HL-60 (cell line): ENCODE results near the gene SLITRK5.
A peak's percentile ranks its signal among the peaks of the same experiment; 100 is the strongest.

ENCODE experiments used
- DNase-seq, 2 experiments: peaks; one replicate each; pipeline ENCODE4 v3.0.0-alpha.2; 2010 to 2020; ENCODE audit warnings: low read depth in 1 of 2, low spot score in 1 of 2
- H3K27ac ChIP-seq: fragments of 250-450 bp; sonication (Bioruptor Pico); replicated peaks from 2 replicates; pipeline ENCODE4 v1.5.1; 2020; ENCODE audit warnings: mild to moderate bottlenecking, moderate library complexity
- H3K27me3 ChIP-seq: fragments of 250-450 bp; sonication (Bioruptor Pico); 2 replicates; pipeline ENCODE4 v1.5.1; 2021; ENCODE audit warnings: mild to moderate bottlenecking, moderate library complexity; ENCODE audit not compliant: insufficient read depth, poor library complexity, severe bottlenecking
- H3K4me3 ChIP-seq: replicated peaks from 2 replicates; pipeline ENCODE4 v1.5.1; 2011; ENCODE audit warnings: mild to moderate bottlenecking, control low read depth, low read length; ENCODE audit not compliant: insufficient read depth
- CTCF ChIP-seq: IDR thresholded peaks from one replicate; pipeline ENCODE4 v1.5.1; 2011; ENCODE audit warnings: low read length, control low read depth, inconsistent platforms; ENCODE audit not compliant: insufficient read depth
- GABPA ChIP-seq: IDR thresholded peaks from 2 replicates; pipeline ENCODE4 v1.6.1; 2012; ENCODE audit warnings: low read depth
- POLR2AphosphoS5 ChIP-seq: IDR thresholded peaks from 2 replicates; pipeline ENCODE4 v1.6.1; 2012; ENCODE audit warnings: low read depth
- REST ChIP-seq: IDR thresholded peaks from 2 replicates; pipeline ENCODE4 v1.6.1; 2012; ENCODE audit warnings: low read depth; ENCODE audit not compliant: insufficient replicate concordance
- SPI1 ChIP-seq: IDR thresholded peaks from 2 replicates; pipeline ENCODE4 v1.6.1; 2012; ENCODE audit warnings: low read depth, mild to moderate bottlenecking, borderline replicate concordance

Gene SLITRK5

GRCh38 chr13:87661471-87661870 lies 9.7 kb upstream of the SLITRK5 start:
- DNase-seq: no peak
- no peaks in the 10 kb centered on the region for H3K27me3 ChIP-seq
- no peak overlapping the region for H3K27ac ChIP-seq
- TF ChIP-seq SPI1: no peak
- TF ChIP-seq CTCF: no peak
- TF ChIP-seq REST: no peak
- no peak for TF ChIP-seq GABPA
- no peak for TF ChIP-seq POLR2AphosphoS5
- no peak overlapping the region for H3K4me3 ChIP-seq

- DNase-seq: no peak
- Histone ChIP-seq H3K27me3 (peaks cover under 1% of the 10 kb centered on the region), H3K27ac (no peak overlapping the region), H3K4me3 (no peak overlapping the region)
- TF ChIP-seq POLR2AphosphoS5 (no peak), GABPA (no peak), CTCF (no peak), SPI1 (no peak), REST (no peak)
Observed at GRCh38 chr13:87666831-87667230, 4.3 kb upstream of the SLITRK5 start.

- no peak for TF ChIP-seq SPI1
- no peak overlapping the region for H3K27ac ChIP-seq
Observed at GRCh38 chr13:87667686-87668085, 3.5 kb upstream of the SLITRK5 start.

GRCh38 chr13:87669379-87669978 lies 1.7 kb upstream of the SLITRK5 start:
- peak; percentile 28 for TF ChIP-seq CTCF
- TF ChIP-seq SPI1: no peak
- no peak overlapping the region for H3K27ac ChIP-seq
- DNase-seq: peak; percentile 20 to 28
- H3K4me3 ChIP-seq: no peak overlapping the region
- peaks cover 22% of the 10 kb centered on the region for H3K27me3 ChIP-seq

More at GRCh38 chr13:87667686-87668085, 3.5 kb upstream of the SLITRK5 start:
- Histone ChIP-seq H3K27me3 (peaks cover 6% of the 10 kb centered on the region), H3K4me3 (no peak overlapping the region)
- DNase-seq: no peak
